GM21576 (cell line): ENCODE data around the gene SPTBN4.
"Not testable (repeated sequence)": the region's sequence is repeated elsewhere in the genome, so short reads cannot be mapped to it uniquely, and the experiment has no call there.

Source experiments
- ATAC-seq: cut with Tn5 transposase; IDR thresholded peaks from one replicate; pipeline ENCODE4 v1.9.1; 2021; ENCODE audit warnings: mild to moderate bottlenecking, moderate library complexity; ENCODE audit not compliant: unreplicated experiment

SPTBN4 gene

DNA sequence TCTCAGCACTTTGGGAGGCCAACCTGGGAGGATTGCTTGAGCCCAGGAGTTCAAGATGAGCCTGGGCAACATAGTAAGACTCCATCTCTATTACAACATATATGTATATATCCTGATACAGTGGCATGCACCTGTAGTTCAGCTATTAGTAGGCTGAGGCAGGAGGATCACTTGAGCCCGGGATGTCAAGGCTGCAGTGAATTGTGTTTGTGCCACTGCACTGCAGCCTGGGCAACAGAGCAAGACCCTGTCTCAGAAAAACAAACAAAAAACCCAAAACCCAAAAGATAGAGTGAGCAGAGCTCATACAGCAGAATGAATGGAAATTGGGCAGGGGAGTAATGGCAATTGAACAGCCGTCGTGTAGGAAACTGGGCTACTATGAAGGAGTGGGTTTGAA, 92.6 kb downstream of the SPTBN4 start:
- no peak for ATAC-seq

DNA sequence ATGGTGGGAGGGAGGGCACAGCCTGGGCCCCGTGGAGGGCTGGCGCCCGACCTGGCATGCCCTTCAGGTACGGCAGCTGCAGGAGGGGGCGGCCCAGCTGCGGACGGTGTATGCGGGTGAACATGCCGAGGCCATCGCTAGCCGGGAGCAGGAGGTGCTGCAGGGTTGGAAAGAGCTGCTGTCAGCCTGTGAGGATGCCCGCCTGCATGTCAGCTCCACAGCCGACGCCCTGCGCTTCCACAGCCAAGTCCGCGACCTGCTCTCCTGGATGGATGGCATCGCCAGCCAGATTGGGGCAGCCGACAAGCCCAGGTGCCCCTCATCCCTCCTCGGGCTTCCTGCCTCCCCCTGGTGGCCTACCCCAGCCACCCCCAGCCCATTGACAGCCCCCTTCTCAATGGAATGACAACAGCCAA, 93.3 kb downstream of the SPTBN4 start:
- ATAC-seq = no peak

DNA sequence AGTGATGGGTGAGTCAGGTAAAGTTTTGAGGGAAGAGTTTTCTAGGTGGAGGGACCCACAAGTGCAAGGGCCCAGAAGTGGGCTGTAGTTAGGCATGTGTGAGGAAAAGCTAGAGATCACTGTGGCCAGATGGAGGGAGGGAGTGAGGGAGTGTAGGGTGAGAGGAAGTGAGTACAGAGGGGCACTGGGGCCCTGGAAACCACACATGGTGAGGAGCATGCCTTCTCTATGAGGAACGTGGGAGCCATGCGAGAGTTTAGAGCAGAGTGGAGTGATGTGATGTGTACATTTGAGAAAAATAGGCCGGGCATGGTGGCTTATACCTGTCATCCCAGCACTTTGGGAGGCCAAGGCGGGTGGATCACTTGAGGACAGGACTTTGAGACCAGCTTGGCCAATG, 95.1 kb downstream of the SPTBN4 start:
- no peak for ATAC-seq

DNA sequence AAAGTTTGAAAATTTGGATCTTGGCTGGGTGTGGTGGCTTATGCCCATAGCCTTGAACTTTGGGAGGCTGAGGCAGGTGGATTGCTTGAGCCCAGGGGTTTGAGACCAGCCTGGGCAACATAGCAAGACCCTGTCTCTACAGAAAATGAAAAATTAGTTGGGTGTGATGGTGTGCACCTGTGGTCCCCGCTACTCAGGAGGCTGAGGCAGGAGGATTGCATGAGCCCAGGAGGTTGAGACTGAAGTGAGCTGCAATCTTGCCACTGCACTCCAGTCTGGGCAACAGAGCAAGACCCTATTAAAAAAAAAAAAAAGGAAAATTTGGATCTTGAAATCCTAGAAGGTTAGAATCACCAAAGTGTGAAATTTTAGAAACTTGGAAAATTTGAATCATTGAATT, 97.7 kb downstream of the SPTBN4 start:
- ATAC-seq = not testable (repeated sequence)

DNA sequence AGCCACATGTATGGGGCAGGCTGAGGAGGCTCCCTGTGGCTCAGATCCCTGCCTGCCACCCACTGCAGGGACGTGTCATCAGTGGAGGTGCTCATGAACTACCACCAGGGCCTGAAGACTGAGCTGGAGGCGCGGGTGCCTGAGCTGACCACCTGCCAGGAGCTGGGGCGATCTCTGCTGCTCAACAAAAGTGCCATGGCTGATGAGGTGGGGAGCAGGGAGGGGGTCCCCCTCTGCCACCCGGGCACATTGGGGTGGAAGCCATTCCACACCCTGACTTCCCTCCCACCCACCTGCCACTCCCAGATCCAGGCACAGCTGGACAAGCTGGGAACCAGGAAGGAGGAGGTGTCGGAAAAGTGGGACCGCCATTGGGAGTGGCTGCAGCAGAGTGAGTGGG, 98.6 kb downstream of the SPTBN4 start:
- ATAC-seq = no peak

DNA sequence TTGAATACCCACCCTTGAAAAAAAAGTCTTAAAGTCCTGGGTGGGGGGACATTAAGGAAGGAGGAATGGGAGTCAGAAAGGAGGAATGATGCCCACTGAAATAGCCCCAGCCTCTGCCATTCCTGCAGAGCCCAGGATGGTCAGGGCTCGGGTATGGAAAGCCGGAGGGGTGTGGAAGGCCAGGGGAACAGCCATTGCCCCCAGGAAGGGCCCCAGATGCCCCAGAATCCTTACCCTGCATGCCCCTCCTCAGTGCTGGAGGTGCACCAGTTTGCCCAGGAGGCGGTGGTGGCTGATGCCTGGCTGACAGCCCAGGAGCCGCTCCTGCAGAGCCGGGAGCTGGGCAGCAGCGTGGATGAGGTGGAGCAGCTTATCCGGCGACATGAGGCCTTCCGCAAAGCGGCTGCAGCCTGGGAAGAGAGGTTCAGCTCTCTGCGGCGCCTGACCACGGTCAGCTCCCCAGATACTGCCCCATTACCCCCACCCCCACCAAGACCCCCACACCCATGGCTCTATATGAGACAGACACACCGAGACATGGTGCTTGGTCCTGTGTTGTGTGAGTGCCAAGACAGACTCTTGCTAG, 99.2 kb downstream of the SPTBN4 start:
- no peak for ATAC-seq

DNA sequence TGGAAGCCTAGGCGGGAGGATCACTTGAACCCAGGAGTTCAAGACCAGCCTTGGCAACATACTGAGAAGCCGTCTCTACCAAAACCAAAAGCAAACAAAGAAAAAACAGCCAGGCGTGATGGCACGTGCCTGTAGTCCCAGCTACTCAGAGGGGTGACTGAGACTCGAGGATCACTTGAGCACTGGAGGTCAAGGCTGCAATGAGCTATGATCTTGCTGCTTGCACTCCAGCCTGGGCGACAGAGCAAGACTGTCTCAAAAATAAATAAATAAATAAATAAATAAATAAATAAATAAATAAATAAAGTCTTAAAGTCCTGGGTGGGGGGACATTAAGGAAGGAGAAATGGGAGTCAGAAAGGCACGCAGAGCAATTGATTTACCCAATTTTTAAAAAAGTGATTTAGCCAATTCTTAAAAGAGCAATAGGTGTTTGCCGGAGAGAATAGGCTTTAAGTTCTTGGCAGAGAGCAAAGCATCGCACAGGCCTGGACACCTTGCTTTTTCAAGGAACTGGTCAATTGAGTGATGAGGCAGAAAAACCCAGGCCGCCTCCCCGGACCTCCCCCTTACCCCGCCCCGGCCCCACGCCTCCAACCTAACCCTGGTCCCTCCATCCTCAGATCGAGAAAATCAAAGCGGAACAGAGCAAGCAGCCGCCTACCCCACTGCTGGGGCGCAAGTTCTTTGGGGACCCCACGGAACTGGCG, 100.4 kb downstream of the SPTBN4 start:
- ATAC-seq = no peak

DNA sequence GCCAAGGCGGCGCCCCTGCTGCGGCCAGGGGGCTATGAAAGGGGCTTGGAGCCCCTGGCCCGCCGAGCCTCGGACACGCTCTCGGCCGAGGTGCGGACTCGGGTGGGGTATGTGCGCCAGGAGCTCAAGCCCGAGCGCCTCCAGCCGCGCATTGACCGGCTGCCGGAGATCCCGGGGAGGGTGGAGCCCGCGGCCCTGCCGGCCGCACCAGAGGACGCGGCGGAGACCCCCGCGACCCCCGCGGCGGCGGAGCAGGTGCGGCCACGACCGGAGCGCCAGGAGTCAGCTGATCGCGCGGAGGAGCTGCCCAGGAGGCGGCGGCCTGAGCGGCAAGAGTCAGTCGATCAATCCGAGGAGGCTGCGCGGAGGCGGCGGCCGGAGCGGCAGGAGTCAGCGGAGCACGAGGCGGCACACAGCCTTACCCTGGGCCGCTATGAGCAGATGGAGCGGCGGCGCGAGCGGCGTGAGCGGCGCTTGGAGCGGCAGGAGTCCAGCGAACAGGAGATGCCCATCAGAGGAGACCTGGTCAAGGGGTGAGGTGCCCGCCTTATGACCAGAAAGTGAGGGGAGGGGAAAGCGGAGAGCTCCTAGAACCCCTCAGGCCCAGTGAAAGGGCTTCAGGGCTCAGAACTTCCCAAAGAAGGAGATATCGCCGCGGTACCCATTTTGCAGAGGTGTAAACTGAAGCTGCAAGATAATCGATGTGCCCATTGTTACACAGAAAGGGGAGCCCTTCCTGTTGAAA, 101.1 kb downstream of the SPTBN4 start:
- no peak for ATAC-seq

DNA sequence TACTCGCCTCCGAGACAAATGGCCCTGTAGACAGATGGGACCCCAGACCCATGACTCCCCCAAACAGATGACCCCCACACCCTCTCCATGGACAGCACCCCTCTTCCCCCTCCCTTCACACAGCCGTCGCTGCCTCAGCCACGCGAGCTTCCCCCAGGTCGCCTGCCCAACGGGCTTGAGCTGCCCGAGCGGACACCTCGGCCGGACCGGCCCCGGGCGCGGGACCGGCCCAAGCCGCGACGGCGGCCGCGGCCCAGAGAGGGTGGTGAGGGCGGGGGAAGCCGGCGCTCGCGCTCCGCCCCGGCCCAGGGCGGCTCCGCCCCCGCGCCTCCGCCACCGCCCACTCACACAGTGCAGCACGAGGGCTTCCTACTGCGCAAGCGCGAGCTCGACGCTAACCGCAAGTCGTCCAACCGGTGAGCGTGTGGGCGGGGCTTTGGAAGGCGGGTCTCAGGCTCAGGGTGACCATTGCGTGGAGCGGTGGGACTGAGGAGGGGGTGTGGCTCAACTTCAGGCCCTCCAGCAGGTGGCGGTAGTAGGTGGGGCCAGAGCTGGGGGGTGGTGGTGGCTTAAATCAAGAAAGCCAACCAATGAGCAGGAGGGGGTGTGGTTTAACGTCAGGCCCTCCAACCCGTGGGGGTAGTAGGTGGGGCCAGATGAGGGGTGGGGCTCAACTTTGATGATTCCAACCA, 103.7 kb downstream of the SPTBN4 start:
- ATAC-seq = peak; percentile 76

DNA sequence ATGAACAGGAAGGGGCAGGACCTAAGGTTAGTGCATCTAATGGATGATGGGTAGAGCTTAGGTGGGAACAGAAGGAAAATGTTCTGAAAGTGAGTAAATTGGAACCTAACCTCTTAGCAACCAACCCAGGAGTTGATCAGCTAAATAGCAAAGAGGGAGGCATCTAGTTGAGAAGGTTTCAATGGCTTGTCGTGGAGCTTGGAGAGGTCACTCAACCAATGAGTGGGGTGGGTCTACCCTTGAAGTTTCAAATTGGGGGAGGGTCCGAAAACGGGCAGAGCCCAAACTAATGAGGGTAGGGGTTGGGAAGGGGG, 104.2 kb downstream of the SPTBN4 start:
- ATAC-seq = no peak

DNA sequence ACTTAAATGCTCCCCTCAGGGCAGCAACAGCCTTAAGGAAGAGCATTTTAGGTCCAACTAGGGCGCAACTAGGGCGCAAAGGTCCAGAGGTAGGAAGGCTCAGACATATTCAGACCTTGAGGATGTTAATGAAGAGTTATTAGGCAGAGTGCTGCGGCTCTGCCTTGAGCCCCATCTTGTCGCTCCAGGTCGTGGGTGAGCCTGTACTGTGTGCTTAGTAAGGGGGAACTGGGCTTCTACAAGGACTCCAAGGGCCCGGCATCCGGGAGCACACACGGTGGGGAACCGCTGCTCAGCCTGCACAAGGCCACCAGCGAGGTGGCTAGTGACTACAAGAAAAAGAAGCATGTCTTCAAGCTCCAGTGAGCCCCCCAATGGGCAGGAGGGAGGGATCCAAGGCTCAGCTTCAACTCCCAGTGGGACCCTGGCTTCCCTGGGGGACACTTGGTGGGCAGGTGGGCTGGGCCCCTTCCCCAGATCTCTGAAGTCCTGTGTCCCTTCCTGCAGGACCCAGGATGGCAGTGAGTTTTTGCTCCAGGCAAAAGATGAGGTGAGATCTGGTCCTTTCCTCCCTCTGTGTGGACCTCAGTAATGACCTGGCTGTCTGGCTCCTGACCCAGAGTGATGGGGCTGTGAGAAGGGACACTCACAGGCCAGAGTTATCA, 105.2 kb downstream of the SPTBN4 start:
- no peak for ATAC-seq

DNA sequence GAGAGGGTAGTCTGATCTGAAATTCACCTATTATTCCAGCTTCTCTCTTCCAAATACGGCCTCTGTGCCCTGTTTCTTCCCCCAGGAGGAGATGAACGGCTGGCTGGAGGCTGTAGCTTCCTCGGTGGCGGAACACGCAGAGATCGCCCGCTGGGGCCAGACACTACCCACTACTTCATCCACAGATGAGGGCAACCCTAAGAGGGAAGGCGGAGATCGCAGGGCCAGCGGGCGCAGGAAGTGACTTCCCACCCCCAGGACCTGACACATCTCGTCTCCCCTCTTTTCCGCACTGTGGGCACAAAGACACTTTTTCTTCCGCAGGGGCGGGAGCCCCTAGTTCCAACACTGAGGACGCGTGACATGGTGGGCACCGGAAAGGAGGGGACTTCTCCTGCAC, 108.5 kb downstream of the SPTBN4 start:
- no peak for ATAC-seq

DNA sequence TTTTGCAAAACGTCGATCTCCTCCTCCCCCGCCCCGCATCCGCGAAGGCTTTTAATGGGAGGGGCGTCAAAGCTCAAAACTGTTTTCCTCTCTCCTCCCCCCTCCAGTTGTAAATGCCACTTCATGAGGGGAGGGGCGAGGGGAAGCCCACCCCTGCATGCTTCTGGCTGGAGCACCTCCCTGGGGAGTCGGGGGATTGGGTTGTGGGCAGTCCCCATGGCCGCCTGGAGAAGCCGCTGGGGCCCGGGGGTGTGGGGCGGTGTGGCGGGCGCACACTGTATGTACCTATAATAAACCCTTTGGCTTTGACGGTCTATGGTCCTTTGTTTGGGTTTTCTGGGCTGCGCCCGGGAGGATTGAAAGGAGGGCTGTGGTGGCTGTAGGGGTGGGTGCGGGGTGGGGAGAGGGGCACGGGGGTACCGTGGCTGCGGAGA, 109.4 kb downstream of the SPTBN4 start:
- peak; percentile 5 for ATAC-seq

DNA sequence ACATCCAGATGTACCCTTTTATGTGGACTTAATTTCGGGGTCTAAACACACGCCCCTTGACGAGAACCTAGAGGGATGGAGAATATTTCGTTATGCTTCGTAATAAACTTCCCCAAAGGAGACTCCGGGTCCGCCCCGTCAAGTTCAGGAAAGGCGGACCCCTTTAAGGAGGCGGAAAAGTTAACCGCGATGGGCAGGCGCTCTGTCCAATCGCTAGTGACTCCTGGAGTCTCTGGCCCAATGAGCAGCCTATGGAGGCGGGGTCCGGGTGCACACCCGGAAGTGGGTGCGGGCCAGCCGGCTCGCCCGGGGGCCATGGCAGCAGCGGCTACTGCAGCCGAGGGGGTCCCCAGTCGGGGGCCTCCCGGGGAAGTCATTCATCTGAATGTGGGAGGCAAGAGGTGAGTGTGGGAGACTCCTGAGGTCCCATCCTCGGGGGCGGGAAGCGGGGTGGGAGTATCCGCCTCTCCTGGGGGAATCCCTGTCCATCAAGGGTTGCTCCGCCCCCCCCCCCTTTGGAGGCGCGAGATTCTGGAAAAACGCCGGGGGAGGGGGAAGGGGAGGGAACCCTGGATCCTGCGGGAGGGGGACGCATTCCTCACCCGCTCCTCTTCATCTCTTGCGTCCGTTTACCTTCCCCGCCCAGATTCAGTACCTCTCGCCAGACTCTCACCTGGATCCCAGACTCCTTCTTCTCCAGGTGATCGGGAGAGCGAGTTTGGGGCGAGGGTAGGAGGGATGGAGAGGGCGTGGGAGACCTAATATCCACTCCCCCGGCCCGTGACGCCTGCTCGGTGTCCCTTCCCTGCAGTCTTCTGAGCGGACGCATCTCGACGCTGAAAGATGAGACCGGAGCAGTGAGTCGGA, 110.0 kb downstream of the SPTBN4 start, which contains the start of gene SHKBP1:
SHKBP1 (plus strand) TSS at position 289 of the 867 bp plus-strand sequence; CDS start at position 316, 27 bp downstream.
- peak; percentile 93 for ATAC-seq

DNA sequence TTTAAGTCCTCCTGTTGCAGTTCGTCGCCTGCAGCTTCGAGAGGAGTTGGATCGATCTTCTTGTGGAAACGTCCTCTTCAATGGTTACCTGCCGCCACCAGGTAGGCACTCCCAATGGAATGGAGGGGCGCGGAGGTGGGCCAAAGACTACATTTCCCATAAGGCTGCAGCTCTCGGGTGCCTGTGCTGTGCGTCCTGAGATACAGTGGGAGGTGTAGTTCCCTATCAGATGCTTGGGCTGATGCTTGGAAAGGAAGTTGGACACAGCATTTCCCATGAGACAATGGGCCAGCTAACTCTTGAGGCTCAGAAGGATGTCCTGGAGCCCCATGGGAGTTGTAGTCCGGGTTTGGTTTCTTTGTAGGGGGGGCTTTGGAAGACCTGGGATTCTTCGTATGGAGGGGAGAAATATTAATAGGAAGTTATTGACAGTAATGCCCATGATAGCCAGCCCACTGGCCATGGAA, 111.7 kb downstream of the SPTBN4 start:
- no peak for ATAC-seq

DNA sequence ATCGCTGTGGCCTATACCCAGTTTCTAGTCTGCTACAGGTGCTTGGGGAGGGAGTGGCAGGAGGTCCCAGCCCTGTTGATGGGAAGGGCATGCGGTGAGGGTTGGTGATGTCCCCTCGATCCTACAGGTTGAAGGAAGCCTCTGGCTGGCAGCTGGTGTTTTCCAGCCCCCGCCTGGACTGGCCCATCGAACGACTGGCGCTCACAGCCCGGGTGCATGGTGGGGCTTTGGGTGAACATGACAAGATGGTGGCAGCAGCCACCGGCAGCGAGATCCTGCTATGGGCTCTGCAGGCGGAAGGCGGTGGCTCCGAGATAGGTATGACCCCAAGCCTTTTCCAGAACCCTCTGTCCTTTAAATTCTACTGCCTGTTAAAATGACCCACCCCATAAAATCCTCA, 113.8 kb downstream of the SPTBN4 start:
- ATAC-seq = no peak

DNA sequence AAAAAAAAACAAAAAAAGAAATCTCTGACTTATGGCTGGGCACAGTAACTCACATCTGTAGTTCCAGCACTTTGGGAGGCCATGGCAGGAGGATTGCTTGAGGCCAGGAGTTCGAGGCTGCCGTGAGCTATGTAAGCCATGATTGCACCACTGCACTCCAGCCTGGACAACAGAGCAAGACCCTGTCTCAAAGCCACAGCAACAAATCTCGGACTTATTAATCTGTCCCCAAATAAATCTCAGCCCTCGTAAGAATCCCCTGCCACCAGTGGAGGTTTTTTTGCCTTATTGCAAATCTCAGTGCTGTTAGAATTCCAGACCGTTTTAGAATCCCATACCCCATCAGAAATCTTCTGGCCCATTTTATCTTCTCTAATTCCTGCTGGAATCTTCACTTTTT, 114.7 kb downstream of the SPTBN4 start:
- ATAC-seq = no peak

DNA sequence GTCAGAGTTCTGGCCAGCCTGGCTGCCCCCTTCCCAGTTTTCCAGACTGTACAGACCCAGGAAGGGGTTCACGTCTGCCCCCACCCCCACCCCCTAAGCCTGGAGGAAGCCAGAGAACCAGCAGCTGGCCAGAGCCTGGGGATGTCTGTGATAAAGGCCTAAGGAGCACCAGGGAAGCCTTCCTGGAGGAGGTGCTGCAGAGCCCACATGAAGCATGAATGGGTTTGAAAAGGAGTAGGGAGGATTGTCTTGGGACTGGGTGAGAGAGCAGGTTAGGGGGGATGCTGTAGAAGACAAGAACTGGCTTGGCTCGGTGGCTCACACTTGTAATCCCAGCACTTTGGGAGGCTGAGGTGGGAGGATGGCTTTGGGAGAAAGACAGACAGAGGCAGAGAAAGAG, 115.7 kb downstream of the SPTBN4 start:
- no peak for ATAC-seq

DNA sequence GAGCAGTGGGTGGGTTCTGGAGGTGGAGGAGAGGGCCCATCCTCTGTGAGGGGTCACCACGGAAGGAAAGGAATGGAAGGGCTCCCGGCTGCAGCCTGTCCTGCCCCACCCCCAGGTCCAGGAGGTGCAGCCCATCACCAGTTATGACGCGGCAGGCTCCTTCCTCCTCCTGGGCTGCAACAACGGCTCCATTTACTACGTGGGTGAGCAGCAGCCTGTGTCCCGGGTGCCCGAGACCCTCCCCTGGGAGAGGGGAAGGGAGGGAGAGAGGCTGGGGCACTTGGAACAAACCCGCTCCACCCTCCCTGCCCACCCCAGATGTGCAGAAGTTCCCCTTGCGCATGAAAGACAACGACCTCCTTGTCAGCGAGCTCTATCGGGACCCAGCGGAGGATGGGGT, 116.5 kb downstream of the SPTBN4 start:
- no peak for ATAC-seq

DNA sequence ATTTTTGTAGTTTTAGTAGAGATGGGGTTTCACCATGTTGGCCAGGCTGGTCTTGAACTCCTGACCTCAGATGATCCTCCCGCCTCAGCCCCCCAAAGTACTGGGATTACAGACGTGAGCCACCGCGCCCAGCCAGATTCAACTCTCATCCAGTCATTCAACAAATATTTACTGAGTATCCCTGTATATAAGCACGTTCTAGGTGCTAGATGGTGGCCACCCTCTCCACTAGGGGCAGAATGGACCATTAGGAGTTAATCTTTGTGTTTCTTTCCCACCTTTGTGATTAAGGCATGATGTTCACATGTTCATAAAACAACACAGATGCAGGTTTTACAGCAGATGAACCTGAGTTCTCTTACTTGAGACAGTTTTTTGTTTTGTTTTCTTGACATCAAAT, 117.2 kb downstream of the SPTBN4 start:
- no peak for ATAC-seq
